Testis (tissue), 2 donors: ENCODE results near the gene TMEM167A.

Source experiments
- POLR2A ChIP-seq: fragments of 450-650 bp; IDR thresholded peaks from one replicate; pipeline ENCODE4 v1.6.1; 2017; ENCODE audit warnings: antibody characterized with exemption, mild to moderate bottlenecking, moderate library complexity
- TF ChIP-seq, protein P1 (sequence below), 3 experiments: fragments of 450-650 bp in 2 of 3; fragments of 200-600 bp in 1 of 3; sonication (generic) in 1 of 3; IDR thresholded peaks; one replicate each; pipeline ENCODE4 v1.5.1; 2016 to 2019; ENCODE audit warnings: antibody characterized with exemption in 3 of 3, mild to moderate bottlenecking in 2 of 3, moderate library complexity in 1 of 3

DNA sequence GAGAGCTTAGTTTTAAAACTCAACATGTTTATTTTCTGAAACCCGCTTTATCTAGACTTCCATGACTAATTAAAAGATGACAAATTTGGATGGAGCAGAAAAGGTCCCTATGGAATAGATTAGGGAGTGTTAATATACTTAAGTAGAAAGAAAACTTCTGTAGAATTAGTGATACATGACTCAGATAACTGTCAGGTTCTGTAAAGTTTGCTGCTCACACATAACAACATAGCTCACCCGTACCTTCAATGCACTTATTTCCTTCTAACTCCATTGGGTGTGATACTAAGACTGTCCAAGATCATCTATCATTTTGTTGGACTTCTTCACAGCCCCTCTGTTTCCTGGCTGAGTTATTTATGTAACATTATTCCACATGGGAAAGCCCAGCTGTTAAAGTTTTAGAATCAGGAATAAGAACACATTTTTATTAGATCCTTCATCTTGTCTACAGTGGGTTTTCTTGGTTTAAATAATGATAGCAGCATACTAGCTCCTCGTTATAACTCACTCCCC is 27.8 kb downstream of the TMEM167A start:
- TF ChIP-seq, protein P1, sequence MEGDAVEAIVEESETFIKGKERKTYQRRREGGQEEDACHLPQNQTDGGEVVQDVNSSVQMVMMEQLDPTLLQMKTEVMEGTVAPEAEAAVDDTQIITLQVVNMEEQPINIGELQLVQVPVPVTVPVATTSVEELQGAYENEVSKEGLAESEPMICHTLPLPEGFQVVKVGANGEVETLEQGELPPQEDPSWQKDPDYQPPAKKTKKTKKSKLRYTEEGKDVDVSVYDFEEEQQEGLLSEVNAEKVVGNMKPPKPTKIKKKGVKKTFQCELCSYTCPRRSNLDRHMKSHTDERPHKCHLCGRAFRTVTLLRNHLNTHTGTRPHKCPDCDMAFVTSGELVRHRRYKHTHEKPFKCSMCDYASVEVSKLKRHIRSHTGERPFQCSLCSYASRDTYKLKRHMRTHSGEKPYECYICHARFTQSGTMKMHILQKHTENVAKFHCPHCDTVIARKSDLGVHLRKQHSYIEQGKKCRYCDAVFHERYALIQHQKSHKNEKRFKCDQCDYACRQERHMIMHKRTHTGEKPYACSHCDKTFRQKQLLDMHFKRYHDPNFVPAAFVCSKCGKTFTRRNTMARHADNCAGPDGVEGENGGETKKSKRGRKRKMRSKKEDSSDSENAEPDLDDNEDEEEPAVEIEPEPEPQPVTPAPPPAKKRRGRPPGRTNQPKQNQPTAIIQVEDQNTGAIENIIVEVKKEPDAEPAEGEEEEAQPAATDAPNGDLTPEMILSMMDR (IDR thresholded peaks at IDR 0.05), result no peak
- no peak for TF ChIP-seq POLR2A
